Naive B cell (primary cell): ENCODE measurements around the gene FXYD4. TPM values are rescaled to one million over a fixed set of nuclear protein-coding genes. Genes with fewer than 3 reads are reported as not detected.
"Not testable (repeated sequence)": the region's sequence is repeated elsewhere in the genome, so short reads cannot be mapped to it uniquely, and the experiment has no call there.

Experiments
- ATAC-seq, 2 donors: fragments of 150-1000 bp; cut with Tn5 transposase; 2 replicates each; pipeline ENCODE4 v1.10.0; 2021; ENCODE audit warnings: low read depth in 2 of 2, mild to moderate bottlenecking in 2 of 2, moderate library complexity in 2 of 2
- DNase-seq: peaks from one replicate; pipeline ENCODE4 v3.0.0; 2022
- H3K27ac Mint-ChIP-seq, 6 donors: one replicate each; pipeline ENCODE4 v1.8.0; 2020 to 2022; ENCODE audit warnings: mild to moderate bottlenecking in 6 of 6, mixed read lengths in 6 of 6, moderate library complexity in 5 of 6, inconsistent platforms in 2 of 6
- H3K27me3 Mint-ChIP-seq, 3 donors: one replicate each; pipeline ENCODE4 v1.8.0; 2021 to 2022; ENCODE audit warnings: mixed read lengths in 3 of 3, mild to moderate bottlenecking in 1 of 3
- H3K36me3 Mint-ChIP-seq, 2 donors: one replicate each; pipeline ENCODE4 v1.8.0; 2020 to 2022; ENCODE audit warnings: mixed read lengths in 2 of 2, inconsistent platforms in 1 of 2, mild to moderate bottlenecking in 1 of 2
- H3K4me1 Mint-ChIP-seq, 3 donors: one replicate each; pipeline ENCODE4 v1.8.0; 2020 to 2022; ENCODE audit warnings: mixed read lengths in 3 of 3, inconsistent platforms in 1 of 3, mild to moderate bottlenecking in 1 of 3, moderate library complexity in 1 of 3
- H3K4me3 Mint-ChIP-seq, 8 donors: one replicate each; pipeline ENCODE4 v1.8.0; 2020 to 2022; ENCODE audit warnings: mild to moderate bottlenecking in 8 of 8, mixed read lengths in 8 of 8, moderate library complexity in 8 of 8, inconsistent platforms in 2 of 8
- H3K9me3 Mint-ChIP-seq, 7 donors: one replicate each; pipeline ENCODE4 v1.8.0; 2020 to 2022; ENCODE audit warnings: mixed read lengths in 7 of 7, mild to moderate bottlenecking in 5 of 7, inconsistent platforms in 2 of 7, moderate library complexity in 1 of 7
- polyA plus RNA-seq, 6 donors: library from polyadenylated mRNA; unstranded; fragments of 300-500 nt; fragmentation: Illumina TruSeq; gene quantifications; one replicate each; pipeline ENCODE4 v1.2.3, GENCODE V29; 2021; ENCODE audit warnings: low read depth in 6 of 6

FXYD4 gene
- polyA plus RNA-seq: not detected

- no peaks in the 10 kb centered on the region for H3K4me1 Mint-ChIP-seq
- H3K27me3 Mint-ChIP-seq: no peaks in the 10 kb centered on the region
- no peak for ATAC-seq
These were observed at the start of gene FXYD4 for GRCh38 chr10:43371418-43371817. Gene FXYD4, plus strand, starts transcription at chr10:43371636. Its CDS starts 2,111 bp downstream, at chr10:43373747.

GRCh38 chr10:43322331-43322730 lies 49.1 kb upstream of the FXYD4 start:
- no peak for ATAC-seq
- H3K36me3 Mint-ChIP-seq: no peaks in the 10 kb centered on the region
- peaks cover 18 to 54% (median 43%) of the 10 kb centered on the region in 3 donors for H3K27me3 Mint-ChIP-seq

More at GRCh38 chr10:43371418-43371817, at the start of gene FXYD4:
- H3K9me3 Mint-ChIP-seq: no peaks in the 10 kb centered on the region
- H3K36me3 Mint-ChIP-seq: no peaks in the 10 kb centered on the region
- DNase-seq: no peak
- H3K27ac Mint-ChIP-seq: no peak within 1 kb of the TSS
- no peak within 1 kb of the TSS for H3K4me3 Mint-ChIP-seq

GRCh38 chr10:43322769-43323168 lies 48.7 kb upstream of the FXYD4 start:
- peak overlapping the region in 1 of 6 donors; percentile 54 for H3K27ac Mint-ChIP-seq

More at GRCh38 chr10:43322331-43322730, 49.1 kb upstream of the FXYD4 start:
- DNase-seq: no peak
- peak overlapping the region in 2 of 6 donors; percentile 54 to 70 for H3K27ac Mint-ChIP-seq
- peaks cover 9 to 21% (median 14%) of the 10 kb centered on the region in 3 donors for H3K4me1 Mint-ChIP-seq
- H3K9me3 Mint-ChIP-seq: no peaks in the 10 kb centered on the region
- H3K4me3 Mint-ChIP-seq: peak overlapping the region in 7 of 8 donors; percentile 34 to 76 (median 62)

GRCh38 chr10:43323245-43323644 lies 48.2 kb upstream of the FXYD4 start:
- H3K9me3 Mint-ChIP-seq: no peaks in the 10 kb centered on the region
- no peak for ATAC-seq
- peak overlapping the region in 6 of 8 donors; percentile 10 to 76 (median 60) for H3K4me3 Mint-ChIP-seq
- DNase-seq: no peak
- H3K27ac Mint-ChIP-seq: no peak overlapping the region
- H3K36me3 Mint-ChIP-seq: no peaks in the 10 kb centered on the region
- peaks cover 25 to 46% (median 45%) of the 10 kb centered on the region in 3 donors for H3K27me3 Mint-ChIP-seq
- H3K4me1 Mint-ChIP-seq: peaks cover 9 to 21% (median 14%) of the 10 kb centered on the region in 3 donors

More at GRCh38 chr10:43322769-43323168, 48.7 kb upstream of the FXYD4 start:
- Mint-ChIP-seq H3K9me3 (no peaks in the 10 kb centered on the region), H3K36me3 (no peaks in the 10 kb centered on the region), H3K4me3 (peak overlapping the region in 6 of 8 donors; percentile 34 to 76 (median 63)), H3K27me3 (peaks cover 22 to 50% (median 43%) of the 10 kb centered on the region in 3 donors), H3K4me1 (peaks cover 9 to 21% (median 14%) of the 10 kb centered on the region in 3 donors)
- peak; percentile 56 for DNase-seq
- peak; percentile 95 to 96 for ATAC-seq

- ATAC-seq: no peak
- peaks cover 9 to 21% (median 14%) of the 10 kb centered on the region in 3 donors for H3K4me1 Mint-ChIP-seq
- H3K27me3 Mint-ChIP-seq: peaks cover 24 to 39% (median 32%) of the 10 kb centered on the region in 3 donors
These were observed 46.6 kb upstream of the FXYD4 start for GRCh38 chr10:43324876-43325275.

GRCh38 chr10:43327171-43327570 lies 44.3 kb upstream of the FXYD4 start:
- Mint-ChIP-seq H3K9me3 (no peaks in the 10 kb centered on the region), H3K4me3 (no peak overlapping the region), H3K4me1 (peaks cover 6 to 17% (median 12%) of the 10 kb centered on the region in 3 donors), H3K36me3 (no peaks in the 10 kb centered on the region), H3K27ac (no peak overlapping the region), H3K27me3 (peaks cover 16 to 19% (median 18%) of the 10 kb centered on the region in 3 donors)
- no peak for ATAC-seq
- no peak for DNase-seq

More at GRCh38 chr10:43324876-43325275, 46.6 kb upstream of the FXYD4 start:
- no peaks in the 10 kb centered on the region for H3K36me3 Mint-ChIP-seq
- no peak overlapping the region for H3K4me3 Mint-ChIP-seq
- no peak overlapping the region for H3K27ac Mint-ChIP-seq
- no peaks in the 10 kb centered on the region for H3K9me3 Mint-ChIP-seq
- no peak for DNase-seq

- H3K36me3 Mint-ChIP-seq: no peaks in the 10 kb centered on the region
- H3K9me3 Mint-ChIP-seq: no peaks in the 10 kb centered on the region
- peaks cover 0 to 9% (median 6%) of the 10 kb centered on the region in 3 donors for H3K4me1 Mint-ChIP-seq
- H3K27ac Mint-ChIP-seq: no peak overlapping the region
- H3K4me3 Mint-ChIP-seq: no peak overlapping the region
- peaks cover 11 to 16% (median 15%) of the 10 kb centered on the region in 3 donors for H3K27me3 Mint-ChIP-seq
- ATAC-seq (no peak), DNase-seq (no peak)
These were observed 43.5 kb upstream of the FXYD4 start for GRCh38 chr10:43327986-43328385.

- H3K4me3 Mint-ChIP-seq, H3K27ac Mint-ChIP-seq, DNase-seq, H3K4me1 Mint-ChIP-seq, H3K36me3 Mint-ChIP-seq, H3K9me3 Mint-ChIP-seq, ATAC-seq: not testable (repeated sequence)
- H3K27me3 Mint-ChIP-seq: peaks cover 8 to 19% (median 17%) of the 10 kb centered on the region in 3 donors
These were observed 42.6 kb upstream of the FXYD4 start for GRCh38 chr10:43328810-43329209.

GRCh38 chr10:43329246-43329885 lies 42.1 kb upstream of the FXYD4 start:
- DNase-seq, H3K36me3 Mint-ChIP-seq, H3K4me1 Mint-ChIP-seq, ATAC-seq, H3K27ac Mint-ChIP-seq, H3K9me3 Mint-ChIP-seq, H3K4me3 Mint-ChIP-seq: not testable (repeated sequence)
- H3K27me3 Mint-ChIP-seq: peaks cover 9 to 20% (median 19%) of the 10 kb centered on the region in 3 donors

- H3K27ac Mint-ChIP-seq: peak overlapping the region in 1 of 6 donors; percentile 36
- not testable (repeated sequence) for H3K4me3 Mint-ChIP-seq
These were observed 41.2 kb upstream of the FXYD4 start for GRCh38 chr10:43330049-43330823.

GRCh38 chr10:43330824-43331127 lies 40.7 kb upstream of the FXYD4 start:
- DNase-seq, H3K36me3 Mint-ChIP-seq, ATAC-seq, H3K9me3 Mint-ChIP-seq, H3K4me3 Mint-ChIP-seq, H3K4me1 Mint-ChIP-seq, H3K27ac Mint-ChIP-seq: not testable (repeated sequence)
- H3K27me3 Mint-ChIP-seq: peaks cover 9 to 20% (median 19%) of the 10 kb centered on the region in 3 donors

More at GRCh38 chr10:43330049-43330823, 41.2 kb upstream of the FXYD4 start:
- DNase-seq, ATAC-seq, H3K36me3 Mint-ChIP-seq, H3K9me3 Mint-ChIP-seq, H3K4me1 Mint-ChIP-seq: not testable (repeated sequence)
- peaks cover 9 to 20% (median 19%) of the 10 kb centered on the region in 3 donors for H3K27me3 Mint-ChIP-seq

- ATAC-seq: no peak
- Mint-ChIP-seq H3K36me3 (no peaks in the 10 kb centered on the region), H3K4me1 (peaks cover 0 to 5% (median 2%) of the 10 kb centered on the region in 3 donors), H3K27ac (peak overlapping the region in 1 of 6 donors; percentile 27), H3K27me3 (peaks cover 10 to 34% (median 19%) of the 10 kb centered on the region in 3 donors), H3K9me3 (peaks cover 0 to 3% (median 0%) of the 10 kb centered on the region in 7 donors), H3K4me3 (no peak overlapping the region)
- no peak for DNase-seq
These were observed 37.8 kb upstream of the FXYD4 start for GRCh38 chr10:43333653-43334052.

GRCh38 chr10:43336061-43336460 lies 35.4 kb upstream of the FXYD4 start:
- Mint-ChIP-seq H3K4me3 (no peak overlapping the region), H3K36me3 (peaks cover 0 to 11% of the 10 kb centered on the region in 2 donors), H3K9me3 (peaks cover 0 to 6% (median 0%) of the 10 kb centered on the region in 7 donors), H3K27ac (no peak overlapping the region), H3K27me3 (peaks cover 14 to 58% (median 42%) of the 10 kb centered on the region in 3 donors), H3K4me1 (peaks cover 0 to 5% (median 2%) of the 10 kb centered on the region in 3 donors)
- no peak for ATAC-seq
- DNase-seq: no peak
